HT1080 (cell line): ENCODE data around the gene ANO1. TPM values are rescaled to one million over a fixed set of nuclear protein-coding genes. Genes with fewer than 3 reads are reported as not detected.

ENCODE experiments used
- DNase-seq: peaks from one replicate; pipeline ENCODE4 v3.0.0-alpha.2; 2015; ENCODE audit warnings: low read depth
- total RNA-seq: library from RNA; depleted of rRNA; stranded (reverse); fragments of >200 nt; shearing (Covaris generic); gene quantifications from 2 replicates; pipeline ENCODE4 v1.2.3, GENCODE V29; 2014

ANO1 gene
- total RNA-seq, 1 experiment from 2014 or later: 0.26 TPM

DNA sequence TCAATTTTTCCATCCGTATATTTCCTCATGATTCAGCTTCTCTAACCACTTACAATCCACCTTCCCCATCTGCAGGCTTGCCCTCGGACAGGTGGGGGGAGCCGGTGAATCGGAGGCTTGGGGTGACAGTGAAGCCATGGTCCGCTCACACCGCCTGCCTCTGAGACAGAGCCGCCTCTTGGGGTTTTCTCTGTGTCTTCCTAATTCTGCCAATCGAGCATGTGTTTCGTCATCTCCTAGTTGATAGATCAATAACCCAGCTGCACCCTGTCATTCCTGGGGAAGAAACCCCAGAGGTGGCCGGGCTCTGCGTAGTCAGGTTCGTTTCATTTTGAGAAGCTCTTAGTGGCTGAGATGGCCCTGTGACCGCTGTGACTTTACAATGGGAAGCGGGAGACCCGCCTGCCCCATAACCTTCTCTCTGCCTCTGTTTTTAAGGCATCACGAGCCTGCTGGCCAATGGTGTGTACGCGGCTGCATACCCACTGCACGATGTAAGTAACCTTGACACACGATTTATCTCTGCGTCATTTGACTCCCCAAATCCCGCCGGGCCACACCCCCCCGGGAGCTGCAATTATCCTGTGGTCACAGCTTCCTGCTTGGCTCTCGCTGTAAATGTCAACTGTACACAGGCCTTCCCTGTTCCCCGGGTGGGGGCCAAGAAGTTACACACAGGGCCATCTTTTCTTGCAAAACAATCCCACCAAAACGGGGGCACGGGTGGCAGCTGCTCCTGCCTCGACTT, 33.3 kb downstream of the ANO1 start:
- peak; percentile 78 for DNase-seq

DNA sequence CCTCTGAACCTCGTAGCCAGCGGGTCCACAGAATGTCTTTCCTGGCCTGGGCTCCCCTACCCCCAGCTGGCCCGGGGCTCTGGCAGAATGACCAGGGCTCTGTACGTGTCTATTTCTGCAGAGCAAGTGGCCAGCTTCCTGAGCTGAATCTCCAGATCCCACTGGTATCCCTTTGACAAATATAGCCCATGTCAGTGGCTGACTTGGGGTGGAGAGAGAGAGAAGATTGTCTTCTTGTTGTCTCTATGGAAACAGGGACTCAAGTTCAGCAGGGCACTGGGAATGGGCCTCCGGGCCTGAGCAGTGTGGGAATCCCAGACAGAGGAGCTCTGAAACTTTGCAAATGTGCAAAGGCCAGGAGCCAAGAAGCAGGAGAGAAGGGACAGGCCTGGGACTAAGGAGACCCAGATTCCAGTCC, 33.9 kb downstream of the ANO1 start:
- DNase-seq: peak; percentile 13

DNA sequence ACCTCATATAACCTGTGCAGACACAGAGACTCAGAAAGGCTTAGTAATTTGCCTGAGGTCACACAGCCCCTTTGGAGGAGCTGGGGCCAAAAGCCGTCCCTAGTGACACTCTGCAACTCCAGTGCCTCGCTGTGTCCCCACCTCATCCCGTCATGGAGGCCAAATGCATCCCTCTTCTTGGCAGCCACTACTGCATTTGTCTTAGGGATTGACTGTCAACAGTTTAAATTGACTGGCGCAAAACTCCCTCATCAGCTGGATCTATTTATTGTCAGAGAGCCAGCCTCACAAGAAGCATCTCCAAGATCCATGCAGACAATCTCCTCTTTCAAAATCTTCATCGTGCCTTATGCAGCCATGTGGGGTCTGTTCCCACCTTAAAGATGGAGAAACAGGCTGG, 35.7 kb downstream of the ANO1 start:
- no peak for DNase-seq

DNA sequence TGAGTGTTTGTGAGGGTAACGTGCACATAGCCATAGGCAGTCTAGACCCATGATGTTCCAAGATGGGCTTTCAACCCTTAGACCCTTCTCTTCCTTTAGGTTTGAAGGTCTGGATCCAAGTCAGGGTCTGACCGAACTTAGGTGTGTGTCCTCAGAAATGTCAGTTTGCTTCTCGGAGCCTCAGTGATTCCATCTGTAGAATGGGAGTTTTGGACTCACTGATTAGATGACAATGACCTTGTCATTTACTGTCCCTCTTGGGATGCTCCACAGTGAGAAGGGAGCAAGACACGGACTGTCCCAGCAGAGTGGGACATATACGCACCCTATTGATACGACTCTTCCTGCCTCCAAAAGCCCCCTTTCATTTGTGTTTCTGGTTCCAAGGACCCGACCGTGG, 37.7 kb downstream of the ANO1 start:
- DNase-seq: no peak

DNA sequence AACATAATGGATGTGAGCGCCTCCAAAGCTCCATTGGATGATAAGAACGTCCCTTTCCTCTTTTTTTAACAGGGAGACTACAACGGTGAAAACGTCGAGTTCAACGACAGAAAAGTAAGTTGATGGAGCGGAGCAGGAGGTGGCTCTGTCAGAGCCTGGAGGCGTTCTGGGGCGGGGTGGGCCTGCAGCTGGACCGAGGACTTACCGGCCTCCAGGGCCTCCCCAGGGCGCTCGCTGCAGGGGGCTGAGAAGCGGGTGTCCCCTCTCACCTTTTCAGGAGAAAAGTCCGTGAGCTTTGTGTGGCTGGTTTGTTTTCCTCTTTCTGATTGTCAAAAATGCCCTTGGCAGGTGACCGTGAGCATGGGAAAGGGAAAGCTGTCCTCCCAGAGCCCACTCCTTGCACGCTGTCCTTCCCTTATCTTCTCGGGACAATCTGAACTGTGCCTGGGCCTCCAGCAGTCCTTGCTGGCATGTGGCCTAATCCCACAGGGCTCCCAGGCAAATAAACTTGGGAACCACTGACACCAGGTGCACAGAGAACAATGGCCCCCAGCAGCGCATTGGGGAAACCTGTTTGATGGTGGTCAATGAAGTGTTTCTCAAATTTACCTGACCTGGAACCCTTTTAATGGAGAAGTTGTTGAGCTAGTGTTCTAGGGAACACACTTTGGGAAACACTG, 38.4 kb downstream of the ANO1 start:
- no peak for DNase-seq

DNA sequence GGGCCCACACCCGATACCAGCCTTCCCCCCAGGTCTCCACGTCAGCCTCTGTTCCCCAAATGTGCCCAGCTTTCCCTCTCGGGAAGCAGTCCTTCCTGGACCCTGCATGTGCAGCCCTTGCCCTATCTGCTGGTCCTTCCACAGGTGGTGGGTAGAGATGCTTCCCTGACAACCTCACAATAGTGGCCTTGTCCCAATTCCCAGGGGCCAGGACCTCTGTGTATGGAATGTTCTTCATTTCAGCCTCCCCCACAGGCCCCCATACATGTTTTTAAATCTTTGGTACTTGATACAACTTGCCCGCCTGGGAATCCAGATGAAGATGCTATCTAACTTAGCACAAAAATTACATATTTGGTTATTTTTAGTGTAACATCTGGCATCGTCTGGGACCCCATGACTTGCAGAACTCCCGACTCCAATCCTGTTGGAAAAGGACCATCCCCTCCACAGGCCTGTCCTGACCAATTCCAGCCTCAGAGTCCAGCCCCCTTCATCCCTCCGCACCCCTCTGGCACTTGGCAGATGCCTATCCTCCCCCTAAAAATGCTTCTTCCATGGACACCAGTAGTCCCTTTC, 39.5 kb downstream of the ANO1 start:
- no peak for DNase-seq

DNA sequence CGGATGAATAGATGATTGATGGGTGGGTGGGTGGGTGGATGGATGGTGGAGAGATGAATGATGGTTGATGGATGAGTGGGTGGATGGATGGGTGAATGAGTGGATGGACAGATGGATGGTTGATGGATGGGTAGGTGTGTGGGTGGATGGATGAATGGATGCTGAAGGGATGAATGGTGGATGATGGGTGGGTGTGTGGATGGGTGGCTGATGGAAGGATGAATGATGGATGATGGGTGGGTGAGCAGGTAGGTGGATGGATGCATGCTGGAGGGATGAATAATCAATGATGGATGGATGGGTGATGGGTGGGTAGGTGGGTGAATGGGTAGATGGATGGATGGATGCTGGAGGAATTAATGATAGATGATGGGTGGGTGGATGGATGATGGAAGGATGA, 40.5 kb downstream of the ANO1 start:
- no peak for DNase-seq

DNA sequence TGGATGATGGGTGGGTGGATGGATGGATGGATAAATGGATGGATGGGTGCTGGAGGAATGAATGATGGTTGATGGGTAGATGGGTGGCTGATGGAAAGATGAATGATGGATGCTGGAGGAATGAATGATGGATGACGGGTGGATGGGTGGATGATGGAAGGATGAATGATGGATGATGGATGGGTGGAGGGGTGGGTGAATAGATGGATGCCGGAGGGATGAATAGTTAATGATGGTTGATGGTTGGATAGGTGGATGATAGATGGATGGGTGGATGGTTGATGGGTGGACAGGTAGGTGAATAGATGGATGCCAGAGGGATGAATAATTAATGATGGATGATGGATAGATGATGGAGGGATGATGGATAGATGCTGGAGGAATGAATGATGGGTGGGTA, 41.4 kb downstream of the ANO1 start:
- DNase-seq: no peak

DNA sequence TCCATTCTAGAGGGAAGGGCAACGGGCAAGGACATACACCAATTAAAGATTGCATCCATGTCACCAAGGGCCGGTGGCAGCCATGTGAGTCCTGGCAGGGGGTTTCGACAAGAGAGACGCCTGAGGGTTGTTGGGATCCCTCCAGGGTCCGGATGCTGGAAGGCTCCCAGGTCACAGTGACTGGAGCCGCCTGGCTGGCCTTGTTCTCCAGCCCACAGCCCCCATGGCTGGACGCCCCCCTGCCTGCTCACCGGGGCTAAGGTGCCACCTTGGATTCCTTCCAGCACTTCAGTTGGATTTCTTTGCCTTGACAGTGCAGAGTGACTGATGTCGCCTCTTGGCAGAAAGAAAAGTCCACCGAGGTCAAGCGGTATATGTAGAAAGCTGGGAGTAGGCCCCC, 42.6 kb downstream of the ANO1 start:
- no peak for DNase-seq

DNA sequence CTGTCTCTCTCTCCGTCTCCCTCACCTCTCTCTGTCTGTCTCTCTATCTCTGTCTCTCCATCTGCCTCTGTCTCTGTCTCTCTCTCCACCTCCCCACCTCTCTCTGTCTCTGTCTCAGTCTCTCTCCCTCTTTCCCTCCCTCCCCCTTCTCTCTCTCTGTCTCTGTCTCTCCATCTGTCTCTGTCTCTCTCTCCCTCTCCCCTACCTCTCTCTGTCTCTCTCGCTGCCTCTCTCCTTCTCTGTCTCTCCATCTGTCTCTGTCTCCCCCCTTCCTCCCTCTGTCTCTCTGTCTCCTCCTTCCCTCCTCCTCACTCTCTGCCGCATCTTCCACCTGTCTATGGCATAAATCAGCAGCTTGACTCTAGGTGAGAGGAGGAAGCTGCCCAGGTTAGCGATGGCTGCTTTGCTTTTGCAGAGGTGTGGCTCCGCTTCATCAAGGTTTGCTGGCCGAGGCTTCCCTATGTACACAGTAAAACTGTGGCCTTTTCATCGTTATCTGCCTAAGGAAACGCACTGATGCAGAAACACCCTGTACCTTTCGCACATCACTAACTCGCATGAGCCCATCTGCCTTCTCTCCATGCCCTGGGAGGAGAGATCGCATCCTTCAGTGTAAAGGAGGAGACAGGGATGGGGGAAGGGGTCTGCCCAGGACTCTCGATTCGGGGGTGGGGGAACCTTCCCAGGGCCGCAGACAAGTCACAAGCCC, 44.5 kb downstream of the ANO1 start:
- no peak for DNase-seq

DNA sequence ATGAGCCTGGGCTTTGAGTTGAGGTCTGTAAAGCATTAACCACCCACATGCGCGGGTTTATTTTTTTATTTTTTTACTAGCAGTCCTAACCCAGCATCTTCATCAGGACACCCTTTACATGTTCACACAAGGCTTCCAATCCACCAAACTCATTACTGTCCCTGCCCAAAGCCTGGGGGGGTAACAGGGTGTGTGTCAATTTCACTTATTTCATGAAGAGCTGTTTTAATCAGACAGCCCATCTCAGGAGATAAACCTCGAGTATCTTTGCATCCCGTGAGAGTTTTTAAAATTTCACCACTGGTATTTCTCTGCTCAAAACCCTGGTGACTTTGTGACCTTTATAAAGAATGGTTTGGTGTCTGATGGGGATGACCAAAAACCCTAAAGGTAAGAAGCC, 45.6 kb downstream of the ANO1 start:
- DNase-seq: no peak

DNA sequence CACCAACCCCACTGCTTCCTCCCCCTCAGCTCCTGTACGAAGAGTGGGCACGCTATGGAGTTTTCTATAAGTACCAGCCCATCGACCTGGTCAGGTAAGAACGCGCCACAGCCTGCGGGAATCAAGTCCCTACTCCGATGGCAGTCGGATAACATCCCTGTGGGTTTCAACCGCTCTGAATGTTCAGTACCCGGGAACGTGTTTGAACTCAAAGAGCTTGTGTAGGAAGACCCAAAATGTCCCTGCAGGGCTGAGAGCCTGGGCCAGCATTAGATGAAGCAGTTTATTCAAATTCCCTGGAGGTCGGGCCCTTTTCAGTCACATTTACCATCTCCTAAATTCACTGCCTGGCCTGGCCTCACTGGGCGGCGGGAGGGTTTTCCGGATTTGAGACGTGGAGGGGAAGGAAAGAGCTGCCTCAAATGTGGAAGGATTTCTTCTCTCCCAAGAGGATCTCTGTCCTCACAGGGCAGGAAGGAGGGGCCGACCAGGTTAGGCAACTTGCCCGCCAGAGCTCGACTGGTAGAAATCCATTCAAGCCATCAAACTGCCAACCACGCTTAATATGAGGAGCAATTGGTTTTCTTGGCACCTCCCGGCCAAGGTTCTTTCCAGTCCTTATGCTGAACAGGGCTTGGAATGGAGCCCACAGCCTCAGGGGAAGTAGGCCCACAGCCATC, 46.3 kb downstream of the ANO1 start:
- DNase-seq: no peak

DNA sequence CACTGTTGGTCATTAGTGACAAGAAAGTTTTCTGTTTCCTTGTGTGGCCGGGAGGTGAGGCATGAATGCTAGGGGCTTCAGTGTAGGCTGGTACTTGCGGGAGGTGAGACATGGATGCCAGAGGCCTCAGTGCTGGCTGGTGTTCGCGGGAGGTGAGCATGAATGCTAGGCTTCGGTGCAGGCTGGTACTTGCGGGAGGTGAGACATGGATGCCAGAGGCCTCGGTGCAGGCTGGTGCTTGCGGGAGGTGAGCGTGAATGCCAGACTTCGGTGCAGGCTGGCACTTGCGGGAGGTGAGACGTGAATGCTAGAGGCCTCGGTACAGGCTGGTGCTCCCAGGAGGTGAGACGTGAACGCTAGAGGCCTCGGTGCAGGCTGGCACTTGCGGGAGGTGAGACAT, 48.4 kb downstream of the ANO1 start:
- no peak for DNase-seq

DNA sequence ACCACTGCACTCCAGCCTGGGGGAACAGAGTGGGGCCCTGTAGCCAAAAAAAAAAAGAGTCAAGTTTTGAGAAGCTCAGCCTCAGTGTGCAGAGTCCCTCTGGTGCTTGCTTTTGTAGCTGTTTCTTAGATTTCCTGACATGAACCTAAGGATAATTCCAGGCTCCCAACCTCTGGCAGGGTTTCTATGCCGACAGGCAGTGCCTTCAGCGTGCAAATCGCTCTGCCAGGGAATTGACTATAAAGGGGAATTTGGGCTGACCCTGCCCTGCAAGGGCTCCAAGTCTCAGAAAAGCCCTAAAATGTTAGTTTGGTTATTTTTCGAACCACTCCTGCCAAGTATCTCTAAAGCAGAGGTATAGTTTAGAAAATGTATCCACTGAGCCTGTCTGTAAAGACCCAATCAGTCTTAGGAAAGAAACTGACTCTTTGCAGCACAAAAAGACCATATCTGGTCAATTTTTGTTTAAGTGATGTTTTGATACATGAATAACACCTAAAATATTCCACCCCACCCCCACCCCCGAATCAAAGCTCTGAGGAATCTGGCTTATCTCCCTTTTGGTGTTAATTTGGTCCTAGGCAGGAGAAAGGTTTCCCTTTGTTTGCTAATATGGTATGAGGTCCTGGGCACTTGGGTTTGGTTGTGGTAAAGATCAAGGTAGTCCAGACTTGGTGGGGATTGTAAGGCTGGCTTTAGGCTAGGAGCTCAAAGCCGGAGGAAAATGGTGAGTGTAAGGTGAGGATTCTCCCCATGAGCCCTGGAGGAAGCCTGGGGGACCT, 49.7 kb downstream of the ANO1 start:
- DNase-seq: no peak

DNA sequence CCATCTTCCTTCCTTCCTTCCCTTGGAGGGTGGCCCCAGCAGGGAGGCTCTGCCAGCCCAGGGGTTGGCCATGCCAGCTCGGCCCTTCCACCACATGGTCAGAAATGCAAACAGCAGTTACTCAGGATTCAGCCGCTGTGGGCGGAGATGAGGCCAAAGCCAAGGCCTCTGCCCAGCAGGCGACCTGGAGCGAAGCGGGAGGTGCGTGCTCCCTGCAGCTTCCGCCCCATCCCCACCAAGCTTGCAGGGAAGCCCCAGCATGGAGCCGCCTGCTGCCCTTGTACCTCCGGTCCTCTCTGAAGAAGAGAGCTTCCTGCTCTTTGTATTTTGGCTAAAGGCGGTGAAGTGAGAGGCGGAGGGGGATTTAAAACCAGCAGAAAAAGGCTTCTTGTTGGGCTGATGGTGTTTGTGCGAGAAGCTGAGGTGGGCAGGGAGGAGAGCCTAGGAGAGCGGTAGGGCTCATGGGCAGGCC, 50.4 kb downstream of the ANO1 start:
- peak; percentile 53 for DNase-seq

DNA sequence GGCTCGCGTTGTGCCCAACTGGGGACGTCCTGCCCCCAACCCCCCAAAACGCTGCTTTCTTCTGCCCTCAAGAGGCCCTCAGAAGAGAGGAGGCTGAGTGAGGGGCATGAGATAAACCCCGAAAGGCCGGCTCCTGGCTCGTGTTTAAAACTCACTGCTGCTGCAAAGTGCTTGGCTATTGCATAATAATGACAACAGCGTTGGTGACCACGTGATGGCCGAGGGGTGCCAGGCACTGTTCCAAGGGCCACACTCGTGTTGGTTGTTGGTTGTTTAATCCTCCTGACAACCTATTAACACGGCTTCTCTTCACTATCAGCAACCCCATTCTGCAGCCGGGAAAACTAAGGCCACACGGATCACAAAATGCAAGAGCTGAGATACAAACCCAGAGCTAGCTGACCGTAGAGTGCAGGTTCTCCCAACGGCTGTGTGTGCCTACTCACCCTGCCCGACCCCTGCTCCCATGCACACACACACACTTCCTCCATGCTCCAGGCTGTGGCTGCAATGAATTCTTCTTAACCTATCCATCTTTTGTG, 51.0 kb downstream of the ANO1 start:
- no peak for DNase-seq

DNA sequence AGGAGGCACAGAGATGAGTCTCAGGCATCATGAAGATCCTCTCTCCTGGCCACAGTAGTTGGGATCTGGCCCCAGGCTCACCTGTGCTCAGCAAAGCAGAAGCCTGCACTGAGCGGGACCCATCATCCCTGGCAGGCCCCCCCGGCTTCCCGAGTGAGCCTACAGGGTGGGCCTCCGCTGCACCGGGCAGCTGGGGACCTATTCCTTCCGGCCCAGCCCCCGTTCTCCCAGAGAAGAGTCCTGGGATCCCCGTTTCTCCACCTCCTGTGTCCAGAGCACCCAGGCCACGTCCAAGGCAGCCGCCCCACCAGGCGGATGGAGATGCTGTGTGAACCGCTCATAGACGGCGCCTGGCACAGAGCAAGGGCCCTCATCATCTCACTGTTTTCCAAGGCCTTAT, 52.5 kb downstream of the ANO1 start:
- DNase-seq: no peak

DNA sequence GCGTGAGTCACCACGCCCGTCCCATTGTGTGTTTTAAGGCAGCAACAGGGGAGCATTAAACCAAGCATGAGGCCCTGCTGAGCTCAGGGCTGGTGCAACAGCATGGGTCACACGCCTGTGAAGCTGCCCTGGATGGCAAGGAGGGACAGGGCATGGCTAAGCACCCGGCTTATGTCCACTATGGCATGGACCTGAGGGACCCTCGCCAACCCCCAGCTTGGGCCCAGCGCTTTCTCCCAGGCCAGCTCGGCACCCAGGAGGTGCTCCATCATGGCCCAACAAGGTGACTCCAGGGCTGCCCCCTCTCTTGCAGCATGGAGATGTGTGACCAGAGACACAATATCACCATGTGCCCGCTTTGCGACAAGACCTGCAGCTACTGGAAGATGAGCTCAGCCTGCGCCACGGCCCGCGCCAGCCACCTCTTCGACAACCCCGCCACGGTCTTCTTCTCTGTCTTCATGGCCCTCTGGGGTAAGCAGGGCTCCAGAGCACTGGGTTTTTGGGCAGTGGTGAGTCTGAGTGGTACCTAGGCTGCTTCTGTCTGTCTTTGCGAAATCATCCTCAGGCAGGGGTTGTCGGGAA, 53.6 kb downstream of the ANO1 start:
- no peak for DNase-seq

DNA sequence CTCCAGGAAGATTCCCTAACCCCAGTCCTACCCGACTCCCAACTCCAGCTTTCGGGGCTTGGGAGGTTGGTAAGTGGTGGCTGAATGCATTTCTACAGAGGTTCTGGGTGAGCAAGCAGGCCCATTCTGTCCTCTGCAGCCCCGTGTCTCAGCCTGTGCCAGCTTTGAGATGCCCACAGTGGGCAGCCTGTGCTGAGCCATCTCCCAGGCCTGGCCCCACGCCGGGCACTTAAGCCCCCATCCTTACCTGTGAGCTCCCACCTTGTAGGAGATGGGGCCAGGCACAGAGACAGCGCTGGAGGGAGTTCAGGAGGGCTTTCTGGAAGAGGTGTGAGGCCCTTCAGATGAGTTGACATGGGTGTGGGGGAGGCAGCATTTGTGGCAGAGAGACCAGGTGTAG, 54.5 kb downstream of the ANO1 start:
- no peak for DNase-seq

DNA sequence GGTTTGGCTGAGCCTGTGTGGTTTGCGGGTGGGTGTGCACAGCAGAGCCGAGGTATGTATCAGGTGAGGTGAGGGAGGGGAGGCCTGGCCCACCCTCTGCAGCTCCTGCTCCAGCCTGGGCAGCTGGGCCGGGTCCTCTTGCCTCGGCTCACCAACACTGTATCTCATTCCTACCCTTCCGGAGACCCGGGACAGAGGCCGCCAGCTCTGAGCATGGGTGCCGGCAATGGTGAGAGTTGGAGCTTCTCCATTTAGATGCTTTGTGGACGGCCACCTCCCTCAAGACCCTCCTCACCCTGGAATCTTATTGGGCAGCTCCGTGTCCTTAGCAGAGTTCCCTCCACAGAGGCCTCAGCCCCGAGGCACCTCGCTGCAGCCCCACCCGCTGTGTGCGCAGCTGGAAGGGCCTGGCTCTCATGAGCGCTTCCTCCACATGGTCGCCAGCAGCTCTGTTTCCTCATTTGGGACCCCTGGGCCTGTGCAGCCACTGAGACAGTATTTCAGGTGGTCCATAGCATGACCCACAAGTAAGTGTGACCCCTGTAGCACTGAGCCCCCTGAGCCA, 55.7 kb downstream of the ANO1 start:
- no peak for DNase-seq
